Caco-2 (cell line): Measurements from ENCODE around the gene CLK2. TPM values are rescaled to one million over a fixed set of nuclear protein-coding genes. Genes with fewer than 3 reads are reported as not detected.

Experiments used
- BruUV-seq: library from RNA; stranded (reverse); fragments of 400-500 nt; replicated peaks from 2 replicates; lab custom pipeline; 2021; lab: Mats Ljungman, UMichigan
- CTCF ChIA-PET: fragments of 300-600 bp; sonication (Branson Sonifier 250); formaldehyde crosslinking; loops from one replicate; lab custom pipeline; 2022; ENCODE audit warnings: antibody characterized with exemption; lab: Charles Lee
- POLR2A ChIA-PET: fragments of 300-600 bp; sonication (Branson Sonifier 250); formaldehyde crosslinking; loops from one replicate; lab custom pipeline; 2022; ENCODE audit warnings: antibody characterized with exemption; lab: Charles Lee
- DNase-seq, 2 experiments: peaks; one replicate each; pipeline versions ENCODE4 v3.0.0 to v3.0.0-alpha.2; 2020 to 2022
- H3K27me3 ChIP-seq: replicated peaks from 2 replicates; pipeline ENCODE4 v1.6.0; 2011; ENCODE audit warnings: low read length; ENCODE audit not compliant: control insufficient read depth, insufficient read depth
- H3K36me3 ChIP-seq: 2 replicates; pipeline ENCODE4 v1.5.1; 2011; ENCODE audit warnings: low read length; ENCODE audit not compliant: control insufficient read depth, insufficient read depth
- H3K4me1 ChIP-seq: fragments of 250-450 bp; sonication (Bioruptor Pico); 2 replicates; pipeline ENCODE4 v1.5.1; 2020; ENCODE audit warnings: mild to moderate bottlenecking
- H3K4me3 ChIP-seq: 2 replicates; pipeline ENCODE4 v1.5.1; 2011; ENCODE audit warnings: low read depth, mild to moderate bottlenecking, control low read depth, low read length
- H3K9me3 ChIP-seq: fragments of 250-450 bp; sonication (Bioruptor Pico); 2 replicates; pipeline ENCODE4 v1.5.1; 2020; ENCODE audit warnings: mild to moderate bottlenecking, moderate library complexity
- H3K27ac Mint-ChIP-seq: one replicate; pipeline ENCODE4 v1.8.0; 2022; ENCODE audit warnings: mixed read lengths; ENCODE audit not compliant: unreplicated experiment
- H3K27me3 Mint-ChIP-seq: one replicate; pipeline ENCODE4 v1.8.0; 2022; ENCODE audit warnings: mixed read lengths; ENCODE audit not compliant: insufficient read depth, unreplicated experiment
- H3K36me3 Mint-ChIP-seq: one replicate; pipeline ENCODE4 v1.8.0; 2022; ENCODE audit warnings: mild to moderate bottlenecking, mixed read lengths; ENCODE audit not compliant: insufficient read depth, unreplicated experiment
- H3K4me1 Mint-ChIP-seq: one replicate; pipeline ENCODE4 v1.8.0; 2022; ENCODE audit warnings: low read depth, mixed read lengths; ENCODE audit not compliant: unreplicated experiment
- H3K4me3 Mint-ChIP-seq: one replicate; pipeline ENCODE4 v1.8.0; 2022; ENCODE audit warnings: mild to moderate bottlenecking, moderate library complexity, mixed read lengths; ENCODE audit not compliant: unreplicated experiment
- H3K9me3 Mint-ChIP-seq: one replicate; pipeline ENCODE4 v1.8.0; 2022; ENCODE audit warnings: mixed read lengths; ENCODE audit not compliant: unreplicated experiment
- CTCF ChIP-seq, 2 experiments: fragments of 200-600 bp in 1 of 2; IDR thresholded peaks; 1 replicate in 1 of 2; 2 replicates in 1 of 2; pipeline versions ENCODE4 v1.5.1 to v1.8.0; 2011 to 2022; ENCODE audit warnings: antibody characterized with exemption in 1 of 2, control low read depth in 1 of 2, inconsistent platforms in 1 of 2, low read depth in 1 of 2, low read length in 1 of 2, mild to moderate bottlenecking in 1 of 2, moderate library complexity in 1 of 2; ENCODE audit not compliant: insufficient read depth in 1 of 2, severe bottlenecking in 1 of 2, unreplicated experiment in 1 of 2
- intact Hi-C: fragments of 100-400 bp; cut with micrococcal nuclease; formaldehyde crosslinking; loops from one replicate; pipeline ENCODE4 v1.10.0; 2022; ENCODE audit not compliant: unreplicated experiment
- total RNA-seq: library from RNA; stranded (reverse); gene quantifications from 2 replicates; pipeline ENCODE4 v1.2.3, GENCODE V29; 2022

Gene CLK2
- total RNA-seq, 1 experiment from 2014 or later: 57.5 TPM

DNA sequence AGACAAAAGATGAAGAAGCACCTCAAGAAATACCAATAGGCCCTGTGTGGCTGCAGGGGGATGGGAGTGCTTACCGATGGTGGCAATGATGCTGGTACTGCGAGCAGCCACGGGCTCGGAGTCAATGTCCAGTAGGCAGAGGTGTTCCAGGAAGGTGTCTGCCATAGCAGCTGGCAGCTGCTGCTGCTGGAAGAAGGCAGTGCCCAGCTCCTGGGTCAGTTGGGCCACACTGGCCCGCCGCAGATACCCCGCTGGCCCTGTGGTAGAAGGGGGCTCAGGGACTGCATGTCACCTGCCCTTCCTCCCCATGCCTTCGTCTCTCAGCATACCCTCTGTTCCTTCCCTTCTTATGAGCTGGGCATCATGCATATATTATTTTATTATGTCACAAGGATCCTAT is 26.7 kb upstream of the CLK2 start:
- ChIA-PET CTCF (no interaction called here), POLR2A (no interaction called here)
- intact Hi-C loops: no loop called here
- no peaks in the 10 kb centered on the region for H3K36me3 ChIP-seq
- BruUV-seq: no TSS peak
- H3K4me1 Mint-ChIP-seq: peaks cover 6% of the 10 kb centered on the region
- no peak for DNase-seq
- no peaks in the 10 kb centered on the region for H3K9me3 Mint-ChIP-seq
- no peaks in the 10 kb centered on the region for H3K9me3 ChIP-seq
- H3K4me3 Mint-ChIP-seq: no peak overlapping the region
- no peak overlapping the region for H3K4me3 ChIP-seq
- no peaks in the 10 kb centered on the region for H3K27me3 Mint-ChIP-seq
- no peak for TF ChIP-seq CTCF (IDR thresholded peaks at IDR 0.05; ENCODE audit: insufficient read depth in 1 of 2, low read depth in 1 of 2, low read length in 1 of 2, severe bottlenecking in 1 of 2, unreplicated experiment in 1 of 2)
- no peaks in the 10 kb centered on the region for H3K27me3 ChIP-seq
- H3K27ac Mint-ChIP-seq: no peak overlapping the region
- H3K36me3 Mint-ChIP-seq: no peaks in the 10 kb centered on the region
- no peaks in the 10 kb centered on the region for H3K4me1 ChIP-seq

- Mint-ChIP-seq H3K27me3 (no peaks in the 10 kb centered on the region), H3K9me3 (no peaks in the 10 kb centered on the region), H3K4me1 (no peaks in the 10 kb centered on the region), H3K27ac (no peak overlapping the region), H3K4me3 (no peak overlapping the region), H3K36me3 (no peaks in the 10 kb centered on the region)
- intact Hi-C loops: no loop called here
- DNase-seq: no peak
- H3K4me1 ChIP-seq: no peaks in the 10 kb centered on the region
- no peak for TF ChIP-seq CTCF (IDR thresholded peaks at IDR 0.05; ENCODE audit: insufficient read depth in 1 of 2, low read depth in 1 of 2, low read length in 1 of 2, severe bottlenecking in 1 of 2, unreplicated experiment in 1 of 2)
- H3K27me3 ChIP-seq: no peaks in the 10 kb centered on the region
- ChIA-PET CTCF (no interaction called here), POLR2A (no interaction called here)
- H3K9me3 ChIP-seq: no peaks in the 10 kb centered on the region
- H3K36me3 ChIP-seq: no peaks in the 10 kb centered on the region
- BruUV-seq: no TSS peak
- no peak overlapping the region for H3K4me3 ChIP-seq
Observed at GRCh38 chr1:155297384-155297783, 24.1 kb upstream of the CLK2 start.

- Mint-ChIP-seq H3K4me3 (no peak overlapping the region), H3K36me3 (peaks cover under 1% of the 10 kb centered on the region), H3K9me3 (no peaks in the 10 kb centered on the region), H3K4me1 (no peaks in the 10 kb centered on the region), H3K27me3 (no peaks in the 10 kb centered on the region), H3K27ac (no peak overlapping the region)
- Histone ChIP-seq H3K9me3 (no peaks in the 10 kb centered on the region), H3K27me3 (no peaks in the 10 kb centered on the region), H3K4me1 (no peaks in the 10 kb centered on the region), H3K36me3 (no peaks in the 10 kb centered on the region), H3K4me3 (no peak overlapping the region)
- TF ChIP-seq CTCF (IDR thresholded peaks at IDR 0.05; ENCODE audit: insufficient read depth in 1 of 2, low read depth in 1 of 2, low read length in 1 of 2, severe bottlenecking in 1 of 2, unreplicated experiment in 1 of 2): no peak
- BruUV-seq: no TSS peak
- ChIA-PET POLR2A (no interaction called here), CTCF (no interaction called here)
- intact Hi-C loops: no loop called here
- no peak for DNase-seq
Observed at GRCh38 chr1:155296661-155297060, 23.4 kb upstream of the CLK2 start.
